ENCODE data around the gene PTCHD1. TPM values are rescaled to one million over a fixed set of nuclear protein-coding genes. Genes with fewer than 3 reads are reported as not detected.

The PTCHD1 gene
- total and polyA plus RNA-seq, 3 donors from 2014 or later, result 0.28 to 1.6 (median 0.94) TPM

- WGBS, 2 donors, result 48 to 87% methylated on average over 2 of the region's 2 CpGs
- Histone ChIP-seq H3K27ac (no peak overlapping the region), H3K9me3 (no peaks in the 10 kb centered on the region), H3K27me3 (no peaks in the 10 kb centered on the region), H3K4me1 (no peaks in the 10 kb centered on the region), H3K36me3 (ENCODE audit: low read depth, missing control alignments) (no peaks in the 10 kb centered on the region), H3K4me3 (no peak overlapping the region)
- no peak for DNase-seq
- no peak for TF ChIP-seq POLR2A (IDR thresholded peaks at IDR 0.05)
- intact Hi-C loops (cut with DNase I; ENCODE audit: low total_unique reads), result no loop called here
These were observed 7.5 kb upstream of the PTCHD1 start for GRCh38 chrX:23327104-23327503.

GRCh38 chrX:23331701-23332100 is 2.9 kb upstream of the PTCHD1 start:
- no peaks in the 10 kb centered on the region for H3K4me1 ChIP-seq
- intact Hi-C loops (cut with DNase I; ENCODE audit: low total_unique reads), result no loop called here
- TF ChIP-seq CTCF (IDR thresholded peaks at IDR 0.05) (no peak), POLR2A (IDR thresholded peaks at IDR 0.05) (no peak)
- no peaks in the 10 kb centered on the region for H3K9me3 ChIP-seq
- no peaks in the 10 kb centered on the region for H3K36me3 ChIP-seq (ENCODE audit: low read depth, missing control alignments)
- no peaks in the 10 kb centered on the region for H3K27me3 ChIP-seq
- 13 to 20% methylated on average over 7 to 11 of the region's 11 CpGs for WGBS, 2 donors
- no peak overlapping the region for H3K4me3 ChIP-seq
- no peak overlapping the region for H3K27ac ChIP-seq
- no peak for DNase-seq

GRCh38 chrX:23332101-23332887 is 2.4 kb upstream of the PTCHD1 start:
- no peaks in the 10 kb centered on the region for H3K9me3 ChIP-seq
- intact Hi-C loops (cut with DNase I; ENCODE audit: low total_unique reads), result no loop called here
- no peaks in the 10 kb centered on the region for H3K36me3 ChIP-seq (ENCODE audit: low read depth, missing control alignments)
- peak; percentile 14 for DNase-seq
- no peaks in the 10 kb centered on the region for H3K27me3 ChIP-seq
- WGBS, 2 donors, result 2 to 3% methylated on average over 15 to 35 of the region's 42 CpGs
- TF ChIP-seq CTCF (IDR thresholded peaks at IDR 0.05), result no peak
- TF ChIP-seq POLR2A (IDR thresholded peaks at IDR 0.05), result no peak
- H3K4me3 ChIP-seq, result peak overlapping the region in 1 of 2 donors; percentile 21
- no peak overlapping the region for H3K27ac ChIP-seq
- no peaks in the 10 kb centered on the region for H3K4me1 ChIP-seq

GRCh38 chrX:23332888-23333821 is 1.5 kb upstream of the PTCHD1 start:
- Histone ChIP-seq H3K4me3 (peak overlapping the region in 1 of 2 donors; percentile 48), H3K36me3 (ENCODE audit: low read depth, missing control alignments) (no peaks in the 10 kb centered on the region), H3K27ac (no peak overlapping the region), H3K27me3 (no peaks in the 10 kb centered on the region), H3K9me3 (no peaks in the 10 kb centered on the region), H3K4me1 (no peaks in the 10 kb centered on the region)
- intact Hi-C loops (cut with DNase I; ENCODE audit: low total_unique reads), result no loop called here
- no peak for TF ChIP-seq POLR2A (IDR thresholded peaks at IDR 0.05)
- no peak for TF ChIP-seq CTCF (IDR thresholded peaks at IDR 0.05)
- no peak for DNase-seq
- 0% methylated on average over 4 to 68 of the region's 75 CpGs for WGBS, 2 donors

- H3K27me3 ChIP-seq, result no peaks in the 10 kb centered on the region
- intact Hi-C loops (cut with DNase I; ENCODE audit: low total_unique reads), result no loop called here
These were observed 668 bp upstream of the PTCHD1 start for GRCh38 chrX:23333842-23334520.

More at GRCh38 chrX:23333842-23334520, 668 bp upstream of the PTCHD1 start:
- Histone ChIP-seq H3K4me3 (peak overlapping the region; percentile 9 to 48), H3K27ac (no peak overlapping the region), H3K9me3 (no peaks in the 10 kb centered on the region), H3K36me3 (ENCODE audit: low read depth, missing control alignments) (no peaks in the 10 kb centered on the region), H3K4me1 (no peaks in the 10 kb centered on the region)
- TF ChIP-seq CTCF (IDR thresholded peaks at IDR 0.05), result no peak
- TF ChIP-seq POLR2A (IDR thresholded peaks at IDR 0.05), result no peak
- WGBS, 2 donors, result 0% methylated on average over 4 to 32 of the region's 54 CpGs
- peak; percentile 20 for DNase-seq

Data from testis (tissue), 3 donors.